ENCODE measurements around the gene FOXP1. TPM values are rescaled to one million over a fixed set of nuclear protein-coding genes. Genes with fewer than 3 reads are reported as not detected.

FOXP1 gene
- polyA plus RNA-seq, 1 donor (not counting 4 experiments of a cell fraction or from before 2014, with no cell fraction given), result 14.6 TPM

- Histone ChIP-seq H2AFZ (ENCODE audit: control insufficient read depth, low read length) (peak overlapping the region; percentile 57), H3K4me2 (ENCODE audit: control insufficient read depth, extremely low read depth, insufficient read depth, low read depth, low read length) (peak overlapping the region; percentile 6)
These were observed 193.5 kb downstream of the FOXP1 start for GRCh38 chr3:71389911-71390573.

DNA sequence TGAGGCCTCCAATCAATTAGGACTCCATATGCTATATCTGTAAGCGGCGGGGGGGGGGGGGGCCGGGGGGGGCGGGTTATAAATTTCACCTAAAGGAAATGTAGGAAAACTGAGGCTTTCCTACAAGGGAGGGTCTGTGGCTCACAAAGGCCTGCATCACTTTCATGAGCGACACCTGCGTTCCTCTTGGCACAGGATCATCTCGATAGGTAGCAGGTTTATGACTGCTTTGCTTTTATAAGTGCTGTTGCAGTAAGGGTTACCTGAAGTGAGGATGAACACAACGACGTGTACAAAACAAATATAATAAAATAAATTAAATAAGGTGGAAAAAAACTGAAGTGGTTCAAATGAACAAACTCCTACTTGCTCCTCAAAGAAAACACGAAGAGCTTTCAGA lies 194.3 kb downstream of the FOXP1 start:
- dilution Hi-C loops (cut with MboI; ENCODE audit: extremely low pct_ligation_motif_present, low sequenced_read_pairs), result no loop called here
- no peak for FAIRE-seq
- no peak for TF ChIP-seq EZH2 (IDR thresholded peaks at IDR 0.05; ENCODE audit: low read length)
- TF ChIP-seq, protein P1, sequence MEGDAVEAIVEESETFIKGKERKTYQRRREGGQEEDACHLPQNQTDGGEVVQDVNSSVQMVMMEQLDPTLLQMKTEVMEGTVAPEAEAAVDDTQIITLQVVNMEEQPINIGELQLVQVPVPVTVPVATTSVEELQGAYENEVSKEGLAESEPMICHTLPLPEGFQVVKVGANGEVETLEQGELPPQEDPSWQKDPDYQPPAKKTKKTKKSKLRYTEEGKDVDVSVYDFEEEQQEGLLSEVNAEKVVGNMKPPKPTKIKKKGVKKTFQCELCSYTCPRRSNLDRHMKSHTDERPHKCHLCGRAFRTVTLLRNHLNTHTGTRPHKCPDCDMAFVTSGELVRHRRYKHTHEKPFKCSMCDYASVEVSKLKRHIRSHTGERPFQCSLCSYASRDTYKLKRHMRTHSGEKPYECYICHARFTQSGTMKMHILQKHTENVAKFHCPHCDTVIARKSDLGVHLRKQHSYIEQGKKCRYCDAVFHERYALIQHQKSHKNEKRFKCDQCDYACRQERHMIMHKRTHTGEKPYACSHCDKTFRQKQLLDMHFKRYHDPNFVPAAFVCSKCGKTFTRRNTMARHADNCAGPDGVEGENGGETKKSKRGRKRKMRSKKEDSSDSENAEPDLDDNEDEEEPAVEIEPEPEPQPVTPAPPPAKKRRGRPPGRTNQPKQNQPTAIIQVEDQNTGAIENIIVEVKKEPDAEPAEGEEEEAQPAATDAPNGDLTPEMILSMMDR (optimal IDR thresholded peaks at IDR 0.05 in 1 of 3, IDR thresholded peaks at IDR 0.05 in 1 of 3, conservative IDR thresholded peaks at IDR 0.05 in 1 of 3; ENCODE audit: extremely low read depth in 1 of 3, insufficient read depth in 2 of 3, low read length in 3 of 3), result no peak
- Histone ChIP-seq H2AFZ (ENCODE audit: control insufficient read depth, low read length) (no peak overlapping the region), H3K27ac (ENCODE audit: control insufficient read depth, insufficient read depth, low read length) (no peak overlapping the region), H3K9me1 (ENCODE audit: control insufficient read depth, extremely low read depth, insufficient read depth, low read length) (no peaks in the 10 kb centered on the region), H3K9ac (ENCODE audit: control insufficient read depth, extremely low read depth, insufficient read depth, low read length) (no peak overlapping the region), H3K27me3 (ENCODE audit: control insufficient read depth, extremely low read depth, insufficient read depth, low read length) (no peaks in the 10 kb centered on the region), H3K4me1 (ENCODE audit: control insufficient read depth, extremely low read depth, insufficient read depth, low read length) (peaks cover 6% of the 10 kb centered on the region), H4K20me1 (ENCODE audit: control insufficient read depth, extremely low read depth, insufficient read depth, low read length) (no peaks in the 10 kb centered on the region), H3K36me3 (ENCODE audit: control insufficient read depth in 2 of 2, extremely low read depth in 1 of 2, insufficient read depth in 2 of 2, low read length in 2 of 2) (no peaks in the 10 kb centered on the region), H3K4me3 (ENCODE audit: control insufficient read depth in 2 of 3, extremely low read depth in 1 of 3, insufficient read depth in 2 of 3, low read depth in 1 of 3, low read length in 3 of 3) (no peak overlapping the region), H3K4me2 (ENCODE audit: control insufficient read depth, extremely low read depth, insufficient read depth, low read depth, low read length) (no peak overlapping the region), H3K9me3 (ENCODE audit: control insufficient read depth, low read depth, low read length) (no peaks in the 10 kb centered on the region), H3K79me2 (ENCODE audit: control insufficient read depth, insufficient read depth, low read length) (no peaks in the 10 kb centered on the region)
- DNase-seq (ENCODE audit: low read depth, low spot score), result no peak

More at GRCh38 chr3:71389911-71390573, 193.5 kb downstream of the FOXP1 start:
- Histone ChIP-seq H3K9me1 (ENCODE audit: control insufficient read depth, extremely low read depth, insufficient read depth, low read length) (no peaks in the 10 kb centered on the region), H3K27me3 (ENCODE audit: control insufficient read depth, extremely low read depth, insufficient read depth, low read length) (no peaks in the 10 kb centered on the region), H3K27ac (ENCODE audit: control insufficient read depth, insufficient read depth, low read length) (no peak overlapping the region), H3K9me3 (ENCODE audit: control insufficient read depth, low read depth, low read length) (no peaks in the 10 kb centered on the region), H3K36me3 (ENCODE audit: control insufficient read depth in 2 of 2, extremely low read depth in 1 of 2, insufficient read depth in 2 of 2, low read length in 2 of 2) (no peaks in the 10 kb centered on the region), H3K4me1 (ENCODE audit: control insufficient read depth, extremely low read depth, insufficient read depth, low read length) (peaks cover 6% of the 10 kb centered on the region), H3K79me2 (ENCODE audit: control insufficient read depth, insufficient read depth, low read length) (no peaks in the 10 kb centered on the region), H4K20me1 (ENCODE audit: control insufficient read depth, extremely low read depth, insufficient read depth, low read length) (no peaks in the 10 kb centered on the region), H3K9ac (ENCODE audit: control insufficient read depth, extremely low read depth, insufficient read depth, low read length) (no peak overlapping the region), H3K4me3 (ENCODE audit: control insufficient read depth in 2 of 3, extremely low read depth in 1 of 3, insufficient read depth in 2 of 3, low read depth in 1 of 3, low read length in 3 of 3) (no peak overlapping the region)
- dilution Hi-C loops (cut with MboI; ENCODE audit: extremely low pct_ligation_motif_present, low sequenced_read_pairs), result no loop called here
- FAIRE-seq (peak; percentile 32), DNase-seq (ENCODE audit: low read depth, low spot score) (no peak)
- TF ChIP-seq, protein P1 (optimal IDR thresholded peaks at IDR 0.05 in 1 of 3, IDR thresholded peaks at IDR 0.05 in 1 of 3, conservative IDR thresholded peaks at IDR 0.05 in 1 of 3; ENCODE audit: extremely low read depth in 1 of 3, insufficient read depth in 2 of 3, low read length in 3 of 3), result no peak

Measured in keratinocyte (primary cell).